HepG2 (cell line): Measurements from ENCODE around the gene CD2. TPM values are rescaled to one million over a fixed set of nuclear protein-coding genes. Genes with fewer than 3 reads are reported as not detected.

Source experiments
- CHCHD3 ChIP-seq: sonication (generic); formaldehyde crosslinking; IDR thresholded peaks from 2 replicates; pipeline ENCODE4 v1.8.0; 2022; ENCODE audit warnings: mild to moderate bottlenecking, missing genetic modification reagents, moderate library complexity
- CREB1 ChIP-seq, 2 experiments: fragments of 450-650 bp in 1 of 2; IDR thresholded peaks; 2 replicates each; pipeline ENCODE4 v1.6.1; 2016 to 2017; ENCODE audit warnings: control low read depth in 1 of 2, mild to moderate bottlenecking in 1 of 2, missing compliant biosample characterization in 1 of 2, missing genetic modification characterization in 1 of 2
- DPF2 ChIP-seq: sonication (generic); formaldehyde crosslinking; IDR thresholded peaks from 2 replicates; pipeline ENCODE4 v1.4.0; 2020; ENCODE audit warnings: mild to moderate bottlenecking, low read depth, missing genetic modification reagents, borderline replicate concordance
- FOSL1 ChIP-seq: sonication (generic); formaldehyde crosslinking; IDR thresholded peaks from 2 replicates; pipeline ENCODE4 v1.9.0; 2021; ENCODE audit warnings: missing genetic modification reagents, borderline replicate concordance
- FOXA3 ChIP-seq: IDR thresholded peaks from 2 replicates; pipeline ENCODE4 v1.6.1; 2016; ENCODE audit warnings: missing genetic modification reagents, missing compliant biosample characterization
- GATA4 ChIP-seq: sonication (generic); IDR thresholded peaks from 2 replicates; pipeline ENCODE4 v1.6.1; 2016; ENCODE audit warnings: antibody characterized with exemption, low read depth, borderline replicate concordance
- HOXA7 ChIP-seq: sonication (generic); formaldehyde crosslinking; IDR thresholded peaks from 2 replicates; pipeline ENCODE4 v1.8.1; 2022; ENCODE audit warnings: mild to moderate bottlenecking, missing genetic modification reagents, moderate library complexity
- JUN ChIP-seq: sonication (generic); formaldehyde crosslinking; IDR thresholded peaks from 2 replicates; pipeline ENCODE4 v1.4.0; 2020; ENCODE audit warnings: mild to moderate bottlenecking, missing genetic modification reagents
- JUNB ChIP-seq: sonication (generic); formaldehyde crosslinking; IDR thresholded peaks from 2 replicates; pipeline ENCODE4 v1.8.0; 2022; ENCODE audit warnings: missing genetic modification reagents, mild to moderate bottlenecking, borderline replicate concordance
- MAFK ChIP-seq, 2 experiments: IDR thresholded peaks in 1 of 2; conservative IDR thresholded peaks in 1 of 2; 2 replicates each; pipeline ENCODE4 v1.6.1; 2011; ENCODE audit warnings: improper control_type of control experiment in 2 of 2, low read length in 2 of 2
- ONECUT2 ChIP-seq: sonication (generic); formaldehyde crosslinking; IDR thresholded peaks from 2 replicates; pipeline ENCODE4 v1.4.0; 2020; ENCODE audit warnings: missing genetic modification reagents
- SOX6 ChIP-seq, 2 experiments: fragments of 450-650 bp in 1 of 2; sonication (generic) in 1 of 2; formaldehyde crosslinking in 1 of 2; IDR thresholded peaks; 2 replicates each; pipeline versions ENCODE4 v1.4.0 to v1.6.1; 2017 to 2020; ENCODE audit warnings: antibody characterized with exemption in 1 of 2, mild to moderate bottlenecking in 1 of 2, missing genetic modification reagents in 1 of 2
- THAP11 ChIP-seq: IDR thresholded peaks from 2 replicates; pipeline ENCODE4 v1.6.1; 2016; ENCODE audit warnings: missing biosample characterization, missing genetic modification reagents
- ZBTB3 ChIP-seq: sonication (generic); formaldehyde crosslinking; IDR thresholded peaks from 2 replicates; pipeline ENCODE4 v1.4.0; 2020; ENCODE audit warnings: low read depth, mild to moderate bottlenecking, moderate library complexity, missing genetic modification reagents, borderline replicate concordance
- ZFP37 ChIP-seq: sonication (generic); formaldehyde crosslinking; IDR thresholded peaks from 2 replicates; pipeline ENCODE4 v1.4.0; 2020; ENCODE audit warnings: missing genetic modification reagents, borderline replicate concordance
- polyA plus RNA-seq, 8 experiments: library from polyadenylated mRNA; depleted of rRNA in 3 of 8; stranded (reverse) in 7 of 8; unstranded in 1 of 8; fragments of >200 nt; fragmentation: Illumina TruSeq in 4 of 8; extraction: Trizol in 4 of 8; gene quantifications; 2 replicates each; pipeline versions ENCODE4 v1.2.1 to v1.2.3, GENCODE V29; 2011 to 2016; ENCODE audit warnings: low read depth in 4 of 8, missing spikeins in 1 of 8, mixed read lengths in 1 of 8; ENCODE audit not compliant: insufficient read depth in 1 of 8
- total RNA-seq, 5 experiments: library from RNA; depleted of rRNA; stranded (reverse); fragments of >200 nt; fragmentation: Illumina TruSeq; extraction: Trizol; gene quantifications; 2 replicates each; pipeline ENCODE4 v1.2.3, GENCODE V29; 2016; ENCODE audit warnings: low read depth in 1 of 5
- TF ChIP-seq, protein P1 (sequence below): sonication (generic); formaldehyde crosslinking; IDR thresholded peaks from 2 replicates; pipeline ENCODE4 v1.4.0; 2020; ENCODE audit warnings: missing genetic modification reagents
- TF ChIP-seq, protein P2 (sequence below): sonication (generic); formaldehyde crosslinking; IDR thresholded peaks from 2 replicates; pipeline ENCODE4 v1.5.1; 2020; ENCODE audit warnings: missing genetic modification reagents, mild to moderate bottlenecking, borderline replicate concordance
- TF ChIP-seq, protein P3 (sequence below): sonication (generic); formaldehyde crosslinking; conservative IDR thresholded peaks from 2 replicates; pipeline ENCODE4 v1.4.0; 2020; ENCODE audit warnings: missing genetic modification reagents
- TF ChIP-seq, protein P4 (sequence below): IDR thresholded peaks from 2 replicates; pipeline ENCODE4 v1.4.0; 2020; ENCODE audit warnings: mild to moderate bottlenecking, missing genetic modification reagents

Gene CD2
- total and polyA plus RNA-seq, 2 of the 13 experiments (the other 11 are each of a cell fraction or from before 2014, with no cell fraction given), result not detected

DNA sequence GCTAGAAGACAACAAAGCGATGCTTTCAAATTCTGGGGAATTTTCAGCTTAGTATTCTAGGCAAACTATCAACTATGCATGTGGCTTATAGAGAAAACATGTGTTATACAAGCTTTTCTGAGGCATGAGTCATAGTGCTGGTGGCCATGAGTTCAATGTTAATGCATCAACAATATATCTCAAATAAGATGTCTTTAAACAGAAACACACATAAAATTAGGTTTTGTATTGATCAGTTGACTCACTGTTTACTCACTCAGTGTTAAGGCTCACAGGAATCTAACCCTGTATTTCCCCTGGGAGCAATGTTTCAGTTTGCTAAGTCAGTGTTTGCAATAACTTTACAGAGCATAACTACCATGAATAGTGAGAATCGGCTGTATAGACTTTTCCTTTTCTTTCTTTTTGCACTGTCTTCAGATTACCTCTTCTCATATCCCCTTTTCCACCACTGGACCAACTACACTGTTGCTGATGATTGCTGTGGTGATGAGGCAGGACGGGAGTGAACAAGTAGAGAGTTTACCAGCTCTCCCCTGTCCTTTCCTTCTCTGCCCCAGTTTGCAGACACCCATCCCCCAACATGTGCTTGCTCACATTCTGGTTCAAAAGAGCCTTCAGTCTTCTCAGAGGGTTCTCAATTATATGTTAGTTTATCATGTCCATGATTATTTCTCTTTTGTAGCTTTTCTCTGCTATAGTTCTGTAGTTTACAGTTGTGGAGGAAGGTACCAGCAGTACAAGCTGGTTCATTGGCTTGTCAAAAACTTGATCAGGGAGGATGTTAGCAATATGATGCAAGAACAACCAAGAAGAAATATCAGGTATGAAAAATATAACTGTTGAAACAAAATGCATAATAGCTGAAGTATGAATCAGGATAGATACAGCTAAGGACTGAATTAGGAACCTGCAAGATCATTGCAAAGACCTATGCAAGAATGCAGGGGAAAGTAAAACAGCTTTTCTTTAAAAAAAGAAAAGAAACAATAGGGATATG lies 23.9 kb downstream of the CD2 start (continued):
- TF ChIP-seq, protein P1, sequence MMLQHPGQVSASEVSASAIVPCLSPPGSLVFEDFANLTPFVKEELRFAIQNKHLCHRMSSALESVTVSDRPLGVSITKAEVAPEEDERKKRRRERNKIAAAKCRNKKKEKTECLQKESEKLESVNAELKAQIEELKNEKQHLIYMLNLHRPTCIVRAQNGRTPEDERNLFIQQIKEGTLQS (CRISPR knock-in tag), result peak; percentile 41; the same call in 1 of the 2 replicates
- TF ChIP-seq JUN (CRISPR knock-in tag), result peak; percentile 41; the same call in 1 of the 2 replicates
- TF ChIP-seq GATA4, result no peak
- TF ChIP-seq, protein P2, sequence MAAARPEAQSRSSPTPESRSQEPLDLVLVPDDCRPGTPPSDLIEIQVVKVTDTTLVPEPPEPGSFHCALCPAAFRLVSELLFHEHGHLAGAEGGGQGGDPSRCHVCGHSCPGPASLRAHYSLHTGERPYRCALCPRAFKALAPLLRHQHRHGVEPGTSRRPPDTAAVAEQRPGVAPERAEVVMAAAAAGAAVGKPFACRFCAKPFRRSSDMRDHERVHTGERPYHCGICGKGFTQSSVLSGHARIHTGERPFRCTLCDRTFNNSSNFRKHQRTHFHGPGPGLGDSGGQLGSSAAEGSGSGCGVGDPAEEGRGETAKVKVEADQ (CRISPR knock-in tag), result no peak
- peak; percentile 70 for TF ChIP-seq FOXA3
- no peak for TF ChIP-seq CHCHD3 (CRISPR knock-in tag)
- TF ChIP-seq DPF2 (CRISPR knock-in tag), result 0 out of 2 replicates have a peak, but pooled peaks have one; percentile 30
- TF ChIP-seq THAP11 (CRISPR knock-in tag), result no peak
- no peak for TF ChIP-seq ZFP37 (CRISPR knock-in tag)
- TF ChIP-seq ZBTB3 (CRISPR knock-in tag), result no peak
- TF ChIP-seq ONECUT2 (CRISPR knock-in tag), result peak; percentile 65; the same call in 1 of the 2 replicates
- 0 out of 4 replicates have a peak, but pooled peaks of 1 of the 2 experiments have one; percentile 19 for TF ChIP-seq MAFK (conservative IDR thresholded peaks at IDR 0.05 in 1 of 2, IDR thresholded peaks at IDR 0.05 in 1 of 2; ENCODE audit: low read length in 2 of 2)
- no peak for TF ChIP-seq SOX6 (IDR thresholded peaks at IDR 0.05)
- TF ChIP-seq SOX6 (CRISPR knock-in tag; IDR thresholded peaks at IDR 0.05), result peak; percentile 11; the same call in 1 of the 2 replicates
- peak; percentile 72; the same call in 1 of the 2 replicates for TF ChIP-seq JUNB (CRISPR knock-in tag)
- no peak for TF ChIP-seq HOXA7
- TF ChIP-seq CREB1 (IDR thresholded peaks at IDR 0.05), result no peak
- TF ChIP-seq CREB1 (CRISPR knock-in tag; IDR thresholded peaks at IDR 0.05), result peak; percentile 51
- TF ChIP-seq FOSL1 (CRISPR knock-in tag), result peak; percentile 45; the same call in 1 of the 2 replicates
- TF ChIP-seq, protein P3, sequence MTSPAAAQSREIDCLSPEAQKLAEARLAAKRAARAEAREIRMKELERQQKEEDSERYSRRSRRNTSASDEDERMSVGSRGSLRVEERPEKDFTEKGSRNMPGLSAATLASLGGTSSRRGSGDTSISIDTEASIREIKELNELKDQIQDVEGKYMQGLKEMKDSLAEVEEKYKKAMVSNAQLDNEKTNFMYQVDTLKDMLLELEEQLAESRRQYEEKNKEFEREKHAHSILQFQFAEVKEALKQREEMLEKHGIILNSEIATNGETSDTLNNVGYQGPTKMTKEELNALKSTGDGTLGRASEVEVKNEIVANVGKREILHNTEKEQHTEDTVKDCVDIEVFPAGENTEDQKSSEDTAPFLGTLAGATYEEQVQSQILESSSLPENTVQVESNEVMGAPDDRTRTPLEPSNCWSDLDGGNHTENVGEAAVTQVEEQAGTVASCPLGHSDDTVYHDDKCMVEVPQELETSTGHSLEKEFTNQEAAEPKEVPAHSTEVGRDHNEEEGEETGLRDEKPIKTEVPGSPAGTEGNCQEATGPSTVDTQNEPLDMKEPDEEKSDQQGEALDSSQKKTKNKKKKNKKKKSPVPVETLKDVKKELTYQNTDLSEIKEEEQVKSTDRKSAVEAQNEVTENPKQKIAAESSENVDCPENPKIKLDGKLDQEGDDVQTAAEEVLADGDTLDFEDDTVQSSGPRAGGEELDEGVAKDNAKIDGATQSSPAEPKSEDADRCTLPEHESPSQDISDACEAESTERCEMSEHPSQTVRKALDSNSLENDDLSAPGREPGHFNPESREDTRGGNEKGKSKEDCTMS, result no peak
- TF ChIP-seq, protein P4, sequence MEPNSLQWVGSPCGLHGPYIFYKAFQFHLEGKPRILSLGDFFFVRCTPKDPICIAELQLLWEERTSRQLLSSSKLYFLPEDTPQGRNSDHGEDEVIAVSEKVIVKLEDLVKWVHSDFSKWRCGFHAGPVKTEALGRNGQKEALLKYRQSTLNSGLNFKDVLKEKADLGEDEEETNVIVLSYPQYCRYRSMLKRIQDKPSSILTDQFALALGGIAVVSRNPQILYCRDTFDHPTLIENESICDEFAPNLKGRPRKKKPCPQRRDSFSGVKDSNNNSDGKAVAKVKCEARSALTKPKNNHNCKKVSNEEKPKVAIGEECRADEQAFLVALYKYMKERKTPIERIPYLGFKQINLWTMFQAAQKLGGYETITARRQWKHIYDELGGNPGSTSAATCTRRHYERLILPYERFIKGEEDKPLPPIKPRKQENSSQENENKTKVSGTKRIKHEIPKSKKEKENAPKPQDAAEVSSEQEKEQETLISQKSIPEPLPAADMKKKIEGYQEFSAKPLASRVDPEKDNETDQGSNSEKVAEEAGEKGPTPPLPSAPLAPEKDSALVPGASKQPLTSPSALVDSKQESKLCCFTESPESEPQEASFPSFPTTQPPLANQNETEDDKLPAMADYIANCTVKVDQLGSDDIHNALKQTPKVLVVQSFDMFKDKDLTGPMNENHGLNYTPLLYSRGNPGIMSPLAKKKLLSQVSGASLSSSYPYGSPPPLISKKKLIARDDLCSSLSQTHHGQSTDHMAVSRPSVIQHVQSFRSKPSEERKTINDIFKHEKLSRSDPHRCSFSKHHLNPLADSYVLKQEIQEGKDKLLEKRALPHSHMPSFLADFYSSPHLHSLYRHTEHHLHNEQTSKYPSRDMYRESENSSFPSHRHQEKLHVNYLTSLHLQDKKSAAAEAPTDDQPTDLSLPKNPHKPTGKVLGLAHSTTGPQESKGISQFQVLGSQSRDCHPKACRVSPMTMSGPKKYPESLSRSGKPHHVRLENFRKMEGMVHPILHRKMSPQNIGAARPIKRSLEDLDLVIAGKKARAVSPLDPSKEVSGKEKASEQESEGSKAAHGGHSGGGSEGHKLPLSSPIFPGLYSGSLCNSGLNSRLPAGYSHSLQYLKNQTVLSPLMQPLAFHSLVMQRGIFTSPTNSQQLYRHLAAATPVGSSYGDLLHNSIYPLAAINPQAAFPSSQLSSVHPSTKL, result peak; percentile 62
